NCI-H1092 treated with DMSO at 0.1 percent for 48 hours (cell line): Measurements from ENCODE around the gene ROS1.
"Not testable (repeated sequence)": the region's sequence is repeated elsewhere in the genome, so short reads cannot be mapped to it uniquely, and the experiment has no call there.

ENCODE experiments used
- DNase-seq: peaks from one replicate; lab custom pipeline; 2025; lab: John Stamatoyannopoulos, UW

Gene ROS1

GRCh38 chr6:117266257-117267053 is 159.3 kb downstream of the ROS1 start:
- DNase-seq: no peak

GRCh38 chr6:117265410-117266256 is 160.1 kb downstream of the ROS1 start, which contains the start of gene VGLL2:
TSS of gene VGLL2 (plus strand) at chr6:117265558. CDS start at chr6:117265764, 206 bp downstream.
- DNase-seq: no peak

GRCh38 chr6:117264692-117265409 is 160.9 kb downstream of the ROS1 start:
- no peak for DNase-seq

- DNase-seq: no peak
These were observed 161.4 kb downstream of the ROS1 start for GRCh38 chr6:117264369-117264691.

- no peak for DNase-seq
These were observed 162.3 kb downstream of the ROS1 start for GRCh38 chr6:117263353-117263927.

- no peak for DNase-seq
These were observed 162.9 kb downstream of the ROS1 start for GRCh38 chr6:117262799-117263198.

- no peak for DNase-seq
These were observed 172.0 kb downstream of the ROS1 start for GRCh38 chr6:117253785-117254184.

- DNase-seq: not testable (repeated sequence)
These were observed 180.8 kb downstream of the ROS1 start for GRCh38 chr6:117244979-117245378.

- DNase-seq: not testable (repeated sequence)
These were observed 181.2 kb downstream of the ROS1 start for GRCh38 chr6:117244571-117244970.
